Measurements from ENCODE around the gene RFC2. TPM values are rescaled to one million over a fixed set of nuclear protein-coding genes. Genes with fewer than 3 reads are reported as not detected.

RFC2 gene
- total and polyA plus RNA-seq, 10 of the 15 experiments (the other 5 are each of a cell fraction or from before 2014, with no cell fraction given) = 25.8 to 145 (median 90.9) TPM

DNA sequence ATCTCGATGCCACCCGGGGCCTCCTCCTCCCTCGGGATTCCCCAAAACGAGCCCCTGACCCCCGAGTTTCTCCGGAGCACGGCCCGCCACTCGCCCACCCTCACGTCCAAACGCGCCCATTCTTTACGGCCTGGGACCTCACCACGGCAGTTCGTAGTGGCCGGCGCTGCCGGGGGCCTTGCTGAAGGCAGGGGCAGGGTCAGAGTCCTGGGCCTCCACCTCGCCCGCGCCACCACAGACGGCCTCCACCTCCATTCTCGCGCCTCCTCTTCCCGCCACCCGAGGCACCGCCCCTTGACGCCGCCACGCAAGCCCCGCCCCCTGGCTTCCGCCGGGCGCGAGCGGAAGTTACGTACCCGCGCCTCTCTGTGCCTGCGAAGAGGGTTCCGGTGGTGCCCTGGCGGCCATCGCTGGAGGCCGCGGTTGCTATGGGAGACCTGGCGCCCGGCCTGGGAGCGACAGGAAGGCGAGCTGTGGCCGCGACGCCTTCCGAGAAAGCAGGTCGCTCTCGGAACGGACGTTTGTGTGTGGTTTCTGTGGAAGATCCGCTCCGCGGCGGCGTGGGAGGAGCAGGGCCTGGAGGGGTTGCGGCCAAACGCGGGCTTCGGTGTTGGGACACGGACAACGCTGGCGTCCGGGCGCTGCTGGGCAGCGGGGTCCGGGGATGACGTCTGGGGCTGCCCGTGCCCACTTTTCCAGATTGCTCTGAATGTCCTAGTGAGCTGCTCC is at the start of gene RFC2 (continued):
- TF ChIP-seq, protein P1, sequence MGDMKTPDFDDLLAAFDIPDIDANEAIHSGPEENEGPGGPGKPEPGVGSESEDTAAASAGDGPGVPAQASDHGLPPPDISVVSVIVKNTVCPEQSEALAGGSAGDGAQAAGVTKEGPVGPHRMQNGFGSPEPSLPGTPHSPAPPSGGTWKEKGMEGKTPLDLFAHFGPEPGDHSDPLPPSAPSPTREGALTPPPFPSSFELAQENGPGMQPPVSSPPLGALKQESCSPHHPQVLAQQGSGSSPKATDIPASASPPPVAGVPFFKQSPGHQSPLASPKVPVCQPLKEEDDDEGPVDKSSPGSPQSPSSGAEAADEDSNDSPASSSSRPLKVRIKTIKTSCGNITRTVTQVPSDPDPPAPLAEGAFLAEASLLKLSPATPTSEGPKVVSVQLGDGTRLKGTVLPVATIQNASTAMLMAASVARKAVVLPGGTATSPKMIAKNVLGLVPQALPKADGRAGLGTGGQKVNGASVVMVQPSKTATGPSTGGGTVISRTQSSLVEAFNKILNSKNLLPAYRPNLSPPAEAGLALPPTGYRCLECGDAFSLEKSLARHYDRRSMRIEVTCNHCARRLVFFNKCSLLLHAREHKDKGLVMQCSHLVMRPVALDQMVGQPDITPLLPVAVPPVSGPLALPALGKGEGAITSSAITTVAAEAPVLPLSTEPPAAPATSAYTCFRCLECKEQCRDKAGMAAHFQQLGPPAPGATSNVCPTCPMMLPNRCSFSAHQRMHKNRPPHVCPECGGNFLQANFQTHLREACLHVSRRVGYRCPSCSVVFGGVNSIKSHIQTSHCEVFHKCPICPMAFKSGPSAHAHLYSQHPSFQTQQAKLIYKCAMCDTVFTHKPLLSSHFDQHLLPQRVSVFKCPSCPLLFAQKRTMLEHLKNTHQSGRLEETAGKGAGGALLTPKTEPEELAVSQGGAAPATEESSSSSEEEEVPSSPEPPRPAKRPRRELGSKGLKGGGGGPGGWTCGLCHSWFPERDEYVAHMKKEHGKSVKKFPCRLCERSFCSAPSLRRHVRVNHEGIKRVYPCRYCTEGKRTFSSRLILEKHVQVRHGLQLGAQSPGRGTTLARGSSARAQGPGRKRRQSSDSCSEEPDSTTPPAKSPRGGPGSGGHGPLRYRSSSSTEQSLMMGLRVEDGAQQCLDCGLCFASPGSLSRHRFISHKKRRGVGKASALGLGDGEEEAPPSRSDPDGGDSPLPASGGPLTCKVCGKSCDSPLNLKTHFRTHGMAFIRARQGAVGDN (IDR thresholded peaks at IDR 0.05) = no peak; the same call in 1 of the 2 replicates
- TF ChIP-seq NFYA (IDR thresholded peaks at IDR 0.05; ENCODE audit: borderline replicate concordance, low read depth, low read length) = no peak
- TF ChIP-seq ASH2L (IDR thresholded peaks at IDR 0.05; ENCODE audit: borderline replicate concordance, low read depth) = peak; percentile 85; the same call in 1 of the 2 replicates
- peak in 1 of 2 experiments; percentile 75; a peak in 2 of 3 replicates for TF ChIP-seq EGR1 (IDR thresholded peaks at IDR 0.05; ENCODE audit: borderline replicate concordance in 1 of 2, low read depth in 2 of 2, low read length in 2 of 2)
- peak; percentile 98 for TF ChIP-seq IKZF1 (conservative IDR thresholded peaks at IDR 0.05)
- peak; percentile 53 for TF ChIP-seq SIX5 (IDR thresholded peaks at IDR 0.05; ENCODE audit: low read depth, low read length, severe bottlenecking)
- peak; percentile 96 for TF ChIP-seq CREM (IDR thresholded peaks at IDR 0.05; ENCODE audit: low read depth)
- TF ChIP-seq POLR2A (IDR thresholded peaks at IDR 0.05; ENCODE audit: low read depth, low read length) = peak; percentile 96
- TF ChIP-seq TAF1 (IDR thresholded peaks at IDR 0.05; ENCODE audit: borderline replicate concordance, low read depth, low read length) = no peak; the same call in 1 of the 2 replicates
- no peak for TF ChIP-seq NR2C2 (IDR thresholded peaks at IDR 0.05; ENCODE audit: borderline replicate concordance, control insufficient read depth, insufficient read length, low read depth)
- TF ChIP-seq FOS (IDR thresholded peaks at IDR 0.05; ENCODE audit: borderline replicate concordance, extremely low read depth, insufficient read length) = no peak
- TF ChIP-seq BMI1 (IDR thresholded peaks at IDR 0.05; ENCODE audit: borderline replicate concordance) = peak; percentile 99
- peak; percentile 91 for TF ChIP-seq GATAD2B (conservative IDR thresholded peaks at IDR 0.05; ENCODE audit: low read depth)
- no peak; the same call in 1 of the 2 replicates for TF ChIP-seq ZNF207 (IDR thresholded peaks at IDR 0.05; ENCODE audit: borderline replicate concordance)
- TF ChIP-seq RAD51 (IDR thresholded peaks at IDR 0.05) = no peak
- no peak for TF ChIP-seq FOXK2 (IDR thresholded peaks at IDR 0.05)
- TF ChIP-seq SUZ12 (IDR thresholded peaks at IDR 0.05; ENCODE audit: unreplicated experiment) = no peak
- peak; percentile 66 for TF ChIP-seq RELA (IDR thresholded peaks at IDR 0.05; ENCODE audit: borderline replicate concordance, partially characterized antibody)
- peak; percentile 88 to 89; a peak in 3 of 4 replicates for TF ChIP-seq IKZF2 (IDR thresholded peaks at IDR 0.05)
- peak; percentile 27; the same call in 1 of the 2 replicates for TF ChIP-seq SMC3 (IDR thresholded peaks at IDR 0.05; ENCODE audit: borderline replicate concordance, low read length)
- TF ChIP-seq EED (IDR thresholded peaks at IDR 0.05; ENCODE audit: low read depth) = peak; percentile 93
- peak; percentile 92; the same call in 1 of the 2 replicates for TF ChIP-seq HDGF (IDR thresholded peaks at IDR 0.05)
- 0 out of 2 replicates have a peak, but pooled peaks have one; percentile 43 for TF ChIP-seq ZSCAN29 (IDR thresholded peaks at IDR 0.05)
- TF ChIP-seq ZZZ3 (IDR thresholded peaks at IDR 0.05; ENCODE audit: control insufficient read depth, insufficient read length, low read depth) = no peak
- 0 out of 2 replicates have a peak, but pooled peaks have one; percentile 51 for TF ChIP-seq IRF4 (IDR thresholded peaks at IDR 0.05; ENCODE audit: low read depth, low read length)
- TF ChIP-seq, protein P2, sequence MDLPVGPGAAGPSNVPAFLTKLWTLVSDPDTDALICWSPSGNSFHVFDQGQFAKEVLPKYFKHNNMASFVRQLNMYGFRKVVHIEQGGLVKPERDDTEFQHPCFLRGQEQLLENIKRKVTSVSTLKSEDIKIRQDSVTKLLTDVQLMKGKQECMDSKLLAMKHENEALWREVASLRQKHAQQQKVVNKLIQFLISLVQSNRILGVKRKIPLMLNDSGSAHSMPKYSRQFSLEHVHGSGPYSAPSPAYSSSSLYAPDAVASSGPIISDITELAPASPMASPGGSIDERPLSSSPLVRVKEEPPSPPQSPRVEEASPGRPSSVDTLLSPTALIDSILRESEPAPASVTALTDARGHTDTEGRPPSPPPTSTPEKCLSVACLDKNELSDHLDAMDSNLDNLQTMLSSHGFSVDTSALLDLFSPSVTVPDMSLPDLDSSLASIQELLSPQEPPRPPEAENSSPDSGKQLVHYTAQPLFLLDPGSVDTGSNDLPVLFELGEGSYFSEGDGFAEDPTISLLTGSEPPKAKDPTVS (IDR thresholded peaks at IDR 0.05; ENCODE audit: low read depth, low read length) = no peak
- no peak for TF ChIP-seq TCF7 (IDR thresholded peaks at IDR 0.05; ENCODE audit: borderline replicate concordance)
- TF ChIP-seq SMAD1 (IDR thresholded peaks at IDR 0.05; ENCODE audit: low read depth, partially characterized antibody) = no peak
